Peyer's patch (tissue), 4 donors: ENCODE results near the gene AKAP12. TPM values are rescaled to one million over a fixed set of nuclear protein-coding genes. Genes with fewer than 3 reads are reported as not detected.
A peak's percentile ranks its signal among the peaks of the same experiment; 100 is the strongest.

ENCODE experiments used
- DNase-seq, 3 donors: peaks; one replicate each; pipeline ENCODE4 v3.0.0-alpha.2; 2017 to 2019
- H3K27ac ChIP-seq, 4 donors: fragments of 200-600 bp; sonication (generic); one replicate each; pipeline ENCODE4 v1.5.1; 2016 to 2019
- H3K27me3 ChIP-seq, 2 donors: fragments of 200-600 bp; sonication (generic); one replicate each; pipeline ENCODE4 v1.5.1; 2019
- H3K36me3 ChIP-seq, 3 donors: fragments of 200-600 bp; sonication (generic); one replicate each; pipeline ENCODE4 v1.5.1; 2016 to 2019
- H3K4me1 ChIP-seq, 4 donors: fragments of 200-600 bp; sonication (generic); one replicate each; pipeline ENCODE4 v1.5.1; 2016 to 2019
- H3K4me3 ChIP-seq, 4 donors: fragments of 200-600 bp; sonication (generic); 1 replicate in 3 of 4; 2 replicates in 1 of 4; pipeline ENCODE4 v1.5.1; 2016 to 2019; ENCODE audit warnings: mild to moderate bottlenecking in 1 of 4
- H3K9me3 ChIP-seq, 4 donors: fragments of 200-600 bp; sonication (generic); one replicate each; pipeline ENCODE4 v1.5.1; 2016 to 2019; ENCODE audit warnings: mild to moderate bottlenecking in 1 of 4
- POLR2A ChIP-seq, 2 donors: fragments of 450-650 bp; IDR thresholded peaks; one replicate each; pipeline ENCODE4 v1.5.1; 2017; ENCODE audit warnings: antibody characterized with exemption in 2 of 2, mild to moderate bottlenecking in 2 of 2, moderate library complexity in 2 of 2
- total RNA-seq, 4 donors: library from RNA; depleted of rRNA; stranded (reverse); fragments of >200 nt; gene quantifications; one replicate each; pipeline ENCODE4 v1.1.0, GENCODE V29; 2016
- TF ChIP-seq, protein P1 (sequence below), 6 experiments: fragments of 450-650 bp in 4 of 6; fragments of 200-600 bp in 2 of 6; sonication (generic) in 1 of 6; IDR thresholded peaks; one replicate each; pipeline ENCODE4 v1.5.1; 2017 to 2019; ENCODE audit warnings: antibody characterized with exemption in 6 of 6, mild to moderate bottlenecking in 3 of 6, moderate library complexity in 1 of 6

AKAP12 gene
- total RNA-seq, 4 donors from 2014 or later = 6.5 to 54.5 (median 23.8) TPM

DNA sequence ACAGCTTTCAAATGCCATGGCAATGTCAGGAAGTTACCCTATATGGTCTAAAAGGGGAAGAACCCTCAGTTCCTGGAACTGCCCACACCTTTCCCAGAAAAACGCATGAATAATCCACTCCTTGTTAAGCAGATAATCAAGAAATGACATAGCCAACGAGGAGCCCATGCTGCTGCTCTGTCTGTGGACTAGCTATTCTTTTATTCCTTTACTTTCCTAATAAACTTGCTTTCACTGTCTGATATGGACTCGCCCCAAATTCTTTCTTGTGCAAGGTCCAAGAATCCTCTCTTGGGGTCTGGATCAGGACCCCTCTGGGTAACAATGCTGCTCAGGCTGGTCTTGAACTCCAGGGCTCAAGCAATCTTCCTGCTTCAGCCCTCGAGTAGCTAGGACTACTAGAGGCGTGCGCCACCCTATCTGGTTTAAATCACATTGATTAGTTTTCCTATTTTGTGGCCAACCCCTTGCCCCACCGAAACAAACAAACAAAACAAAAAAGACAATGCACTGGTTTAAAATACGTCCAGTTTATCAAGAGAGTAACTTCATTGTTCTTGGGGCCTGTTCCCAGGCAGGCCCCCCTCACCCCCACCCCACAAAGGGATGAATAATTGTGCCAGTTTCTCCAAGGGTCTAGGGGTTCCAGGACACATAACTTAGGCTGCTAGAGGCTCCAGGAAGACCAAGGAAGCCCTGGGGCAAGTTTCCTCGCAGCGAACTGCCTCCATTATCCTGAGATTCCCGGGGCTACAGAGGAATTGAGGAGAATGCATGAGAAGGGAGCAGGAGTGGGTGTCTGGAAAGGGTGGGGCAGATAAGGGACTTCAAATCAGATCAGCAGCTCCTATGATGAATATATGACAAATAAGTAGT, 10.1 kb upstream of the AKAP12 start:
- no peaks in the 10 kb centered on the region for H3K9me3 ChIP-seq
- H3K36me3 ChIP-seq = no peaks in the 10 kb centered on the region
- H3K27ac ChIP-seq = no peak overlapping the region
- no peak for TF ChIP-seq POLR2A (IDR thresholded peaks at IDR 0.05)
- no peak for DNase-seq
- no peaks in the 10 kb centered on the region for H3K27me3 ChIP-seq
- no peak overlapping the region for H3K4me3 ChIP-seq
- no peaks in the 10 kb centered on the region for H3K4me1 ChIP-seq

DNA sequence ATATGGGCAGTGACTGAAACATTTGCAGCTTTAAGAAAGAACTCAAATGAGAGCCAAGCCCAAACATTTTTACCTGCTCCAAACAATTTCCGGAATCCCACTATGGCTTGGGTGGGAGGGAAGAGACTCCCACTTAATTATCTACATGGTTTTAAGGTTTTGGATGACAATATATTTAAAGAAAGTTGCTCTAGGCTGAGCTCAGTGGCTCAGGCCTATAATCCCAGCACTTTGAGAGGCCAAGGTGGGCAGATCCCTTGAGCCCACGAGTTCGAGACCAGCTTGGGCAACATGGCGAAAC, 9.5 kb upstream of the AKAP12 start:
- Histone ChIP-seq H3K27me3 (no peaks in the 10 kb centered on the region), H3K27ac (no peak overlapping the region), H3K36me3 (no peaks in the 10 kb centered on the region), H3K4me1 (no peaks in the 10 kb centered on the region), H3K4me3 (no peak overlapping the region), H3K9me3 (no peaks in the 10 kb centered on the region)
- TF ChIP-seq POLR2A (IDR thresholded peaks at IDR 0.05) = no peak
- TF ChIP-seq, protein P1, sequence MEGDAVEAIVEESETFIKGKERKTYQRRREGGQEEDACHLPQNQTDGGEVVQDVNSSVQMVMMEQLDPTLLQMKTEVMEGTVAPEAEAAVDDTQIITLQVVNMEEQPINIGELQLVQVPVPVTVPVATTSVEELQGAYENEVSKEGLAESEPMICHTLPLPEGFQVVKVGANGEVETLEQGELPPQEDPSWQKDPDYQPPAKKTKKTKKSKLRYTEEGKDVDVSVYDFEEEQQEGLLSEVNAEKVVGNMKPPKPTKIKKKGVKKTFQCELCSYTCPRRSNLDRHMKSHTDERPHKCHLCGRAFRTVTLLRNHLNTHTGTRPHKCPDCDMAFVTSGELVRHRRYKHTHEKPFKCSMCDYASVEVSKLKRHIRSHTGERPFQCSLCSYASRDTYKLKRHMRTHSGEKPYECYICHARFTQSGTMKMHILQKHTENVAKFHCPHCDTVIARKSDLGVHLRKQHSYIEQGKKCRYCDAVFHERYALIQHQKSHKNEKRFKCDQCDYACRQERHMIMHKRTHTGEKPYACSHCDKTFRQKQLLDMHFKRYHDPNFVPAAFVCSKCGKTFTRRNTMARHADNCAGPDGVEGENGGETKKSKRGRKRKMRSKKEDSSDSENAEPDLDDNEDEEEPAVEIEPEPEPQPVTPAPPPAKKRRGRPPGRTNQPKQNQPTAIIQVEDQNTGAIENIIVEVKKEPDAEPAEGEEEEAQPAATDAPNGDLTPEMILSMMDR (IDR thresholded peaks at IDR 0.05) = no peak
- DNase-seq = no peak

DNA sequence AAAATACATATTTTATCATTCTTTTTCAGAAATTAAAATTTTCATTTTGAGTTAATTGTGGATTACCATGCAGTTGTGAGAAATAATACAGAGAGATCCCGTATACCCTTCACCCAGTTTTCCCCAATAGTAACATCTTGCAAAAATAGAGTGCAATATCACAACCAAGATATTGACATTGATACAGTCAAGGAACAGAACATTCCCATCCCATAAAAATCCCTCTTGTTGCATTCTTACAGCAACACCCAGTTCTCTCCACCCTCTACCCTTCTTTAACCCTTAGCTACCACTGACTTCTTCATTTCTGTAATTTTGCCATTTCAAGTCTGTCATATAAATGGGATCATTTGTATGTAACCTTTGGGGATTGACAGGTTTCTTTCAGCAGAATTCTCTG, 6.9 kb upstream of the AKAP12 start:
- H3K27ac ChIP-seq = no peak overlapping the region
- no peaks in the 10 kb centered on the region for H3K36me3 ChIP-seq
- H3K27me3 ChIP-seq = no peaks in the 10 kb centered on the region
- no peak overlapping the region for H3K4me3 ChIP-seq
- no peaks in the 10 kb centered on the region for H3K9me3 ChIP-seq
- no peak for TF ChIP-seq POLR2A (IDR thresholded peaks at IDR 0.05)
- TF ChIP-seq, protein P1 (IDR thresholded peaks at IDR 0.05) = no peak
- no peak for DNase-seq
- H3K4me1 ChIP-seq = no peaks in the 10 kb centered on the region

DNA sequence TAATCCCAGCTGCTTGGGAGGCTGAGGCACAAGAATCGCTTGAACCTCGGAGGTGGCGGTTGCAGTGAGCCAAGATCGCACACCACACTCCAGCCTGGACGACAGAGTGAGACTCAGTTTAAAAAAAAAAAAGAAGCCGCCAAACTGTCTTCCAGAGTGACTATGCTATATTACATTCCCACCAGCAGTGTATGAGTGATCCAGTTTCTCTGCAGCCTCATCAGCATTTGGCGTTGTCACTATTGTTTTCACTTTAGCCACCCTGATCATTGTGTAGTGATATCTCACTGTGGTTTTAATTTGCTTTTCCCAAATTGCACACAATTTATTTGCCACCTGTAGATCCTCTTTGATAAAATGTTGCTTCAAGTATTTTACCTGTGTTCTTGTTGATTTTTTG, 6.0 kb upstream of the AKAP12 start:
- TF ChIP-seq POLR2A (IDR thresholded peaks at IDR 0.05) = no peak
- TF ChIP-seq, protein P1 (IDR thresholded peaks at IDR 0.05) = no peak
- Histone ChIP-seq H3K9me3 (no peaks in the 10 kb centered on the region), H3K4me3 (no peak overlapping the region), H3K4me1 (no peaks in the 10 kb centered on the region), H3K36me3 (no peaks in the 10 kb centered on the region), H3K27me3 (no peaks in the 10 kb centered on the region), H3K27ac (no peak overlapping the region)
- DNase-seq = no peak

DNA sequence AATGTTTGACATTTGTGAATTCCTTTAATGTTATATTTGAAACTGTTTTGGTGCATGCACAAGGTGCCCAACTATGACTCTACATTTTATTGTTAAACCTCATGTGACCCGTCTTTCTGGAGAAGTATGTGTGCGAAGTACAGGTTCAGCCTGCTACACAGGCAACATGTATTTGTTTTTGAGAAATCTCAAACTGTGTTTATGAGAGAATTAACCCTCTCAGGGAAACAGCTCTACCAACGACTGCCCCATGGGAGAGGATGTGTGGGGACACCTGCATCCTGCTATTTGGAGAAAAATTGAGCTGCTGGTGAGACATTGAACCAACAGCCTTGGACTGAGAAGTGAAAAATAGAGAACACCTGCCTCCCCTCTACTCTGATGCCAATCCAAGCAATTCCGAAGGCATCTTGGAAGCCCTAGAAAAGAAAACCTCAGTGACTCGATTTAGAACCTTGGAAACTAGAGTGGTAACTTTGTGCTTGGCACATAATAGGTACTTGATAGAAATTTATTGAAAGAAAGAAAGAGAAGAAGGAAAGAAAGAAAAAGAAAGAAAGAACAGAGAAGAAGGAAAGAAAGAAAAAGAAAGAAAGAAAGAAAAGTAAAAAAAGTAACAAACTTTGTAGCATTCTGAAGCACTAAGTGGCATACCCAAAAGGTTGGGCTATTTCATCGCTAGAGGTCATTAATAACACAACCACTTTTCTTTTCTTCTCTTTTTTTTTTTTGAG, 2.9 kb upstream of the AKAP12 start:
- TF ChIP-seq POLR2A (IDR thresholded peaks at IDR 0.05) = no peak
- Histone ChIP-seq H3K27me3 (no peaks in the 10 kb centered on the region), H3K9me3 (no peaks in the 10 kb centered on the region), H3K4me3 (no peak overlapping the region), H3K36me3 (no peaks in the 10 kb centered on the region), H3K27ac (no peak overlapping the region), H3K4me1 (peaks cover 0 to 8% (median 3%) of the 10 kb centered on the region in 4 donors)
- DNase-seq = no peak

DNA sequence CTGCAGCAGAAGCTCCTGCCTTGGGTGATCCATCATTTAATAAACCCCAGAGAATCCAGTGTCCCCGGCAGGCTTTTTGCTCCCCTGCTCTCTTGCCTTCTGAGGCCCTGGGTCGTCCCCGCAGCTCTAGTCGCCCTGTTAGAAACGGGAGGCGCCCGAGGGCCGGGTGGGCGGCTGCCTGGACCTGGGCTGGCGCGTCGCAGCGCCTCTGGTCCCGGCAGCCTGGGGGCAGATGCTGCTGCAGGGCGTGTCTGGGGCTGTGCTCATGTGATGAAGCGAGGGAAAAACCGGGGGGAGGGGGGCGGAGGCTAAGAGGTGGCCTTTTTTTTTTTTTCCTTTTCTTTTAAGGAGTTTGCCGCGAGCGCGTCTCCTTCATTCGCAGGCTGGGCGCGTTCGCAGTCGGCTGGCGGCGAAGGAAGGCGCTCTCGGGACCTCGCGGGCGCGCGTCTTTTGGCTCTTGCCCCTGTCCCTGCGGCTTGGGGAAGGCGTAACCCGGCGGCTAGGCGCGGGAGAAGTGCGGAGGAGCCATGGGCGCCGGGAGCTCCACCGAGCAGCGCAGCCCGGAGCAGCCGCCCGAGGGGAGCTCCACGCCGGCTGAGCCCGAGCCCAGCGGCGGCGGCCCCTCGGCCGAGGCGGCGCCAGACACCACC, 394 bp downstream of the AKAP12 start:
- no peaks in the 10 kb centered on the region for H3K36me3 ChIP-seq
- TF ChIP-seq, protein P1 (IDR thresholded peaks at IDR 0.05) = no peak
- peak in 1 of 2 donors; percentile 15 for TF ChIP-seq POLR2A (IDR thresholded peaks at IDR 0.05)
- peak overlapping the region; percentile 71 to 93 (median 78) for H3K27ac ChIP-seq

More for the DNA sequence above, 394 bp downstream of the AKAP12 start:
- Histone ChIP-seq H3K4me1 (peaks cover 0 to 8% (median 3%) of the 10 kb centered on the region in 4 donors), H3K4me3 (peak overlapping the region; percentile 41 to 67 (median 54)), H3K27me3 (no peaks in the 10 kb centered on the region), H3K9me3 (no peaks in the 10 kb centered on the region)
- peak; percentile 18 to 70 (median 56) for DNase-seq
